ENCODE data around the gene TAS2R14. TPM values are rescaled to one million over a fixed set of nuclear protein-coding genes. Genes with fewer than 3 reads are reported as not detected.

The TAS2R14 gene
- total RNA-seq, 1 donor from 2014 or later = 8.0 TPM

DNA sequence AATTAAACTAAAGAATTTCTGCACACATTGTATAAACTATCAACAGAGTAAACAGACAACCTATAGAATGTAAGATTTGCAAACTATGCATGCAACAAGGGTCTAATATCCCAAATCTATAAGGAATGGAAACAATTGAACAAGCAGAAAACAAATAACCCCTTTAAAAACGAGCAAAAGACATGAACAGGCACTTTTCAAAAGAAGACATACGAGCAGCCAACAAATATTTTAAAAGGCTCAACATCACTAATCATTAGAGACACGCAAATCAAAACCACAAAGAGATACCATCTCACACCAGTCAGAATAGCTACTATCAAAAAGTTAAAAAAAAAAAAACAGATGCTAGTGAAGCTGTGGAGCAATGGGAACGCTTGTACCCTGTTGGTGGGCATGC is 34.4 kb downstream of the TAS2R14 start:
- no peak for DNase-seq (ENCODE audit: low spot score)

DNA sequence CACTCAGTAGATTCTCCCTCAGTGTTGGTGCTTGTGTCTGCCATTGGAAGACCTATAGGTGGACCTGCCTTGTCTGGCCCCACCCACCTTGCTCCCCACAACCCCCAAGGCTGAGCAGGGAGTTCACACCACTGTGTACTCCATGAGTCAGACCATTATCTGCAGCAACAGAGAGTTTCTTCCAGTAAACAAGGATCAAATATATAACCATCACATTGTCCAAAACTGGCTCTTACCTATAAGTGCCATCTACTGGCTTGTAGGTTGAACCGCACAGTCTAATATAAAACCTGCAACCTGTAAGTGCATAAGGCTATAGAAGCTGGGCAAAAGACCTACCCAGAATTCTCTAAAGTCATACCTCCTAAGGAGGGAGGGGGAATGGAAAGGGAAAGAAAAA is 37.6 kb downstream of the TAS2R14 start:
- no peak for DNase-seq (ENCODE audit: low spot score)

- DNase-seq (ENCODE audit: low spot score) = no peak
These were observed 38.1 kb downstream of the TAS2R14 start for GRCh38 chr12:10900972-10901371.

DNA sequence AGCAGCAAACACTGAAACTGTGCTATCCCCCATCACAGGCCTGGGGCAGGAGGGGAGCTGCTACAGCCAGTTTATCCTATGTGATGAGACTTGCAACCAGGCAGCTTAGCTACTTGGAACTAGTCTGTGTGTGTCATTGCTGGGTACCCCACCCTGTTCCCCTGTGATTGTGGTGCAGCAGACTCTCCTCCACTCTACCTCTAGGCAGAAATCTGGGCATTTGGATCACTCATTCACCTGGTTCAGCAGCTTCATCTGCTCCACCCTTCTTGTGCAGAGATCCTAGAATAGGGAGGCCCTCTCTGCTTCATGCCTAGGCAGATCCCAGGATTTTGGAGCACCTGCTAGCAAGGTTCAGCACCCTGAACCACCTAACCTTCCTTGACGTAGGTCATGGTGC is 38.5 kb downstream of the TAS2R14 start:
- no peak for DNase-seq (ENCODE audit: low spot score)

- DNase-seq (ENCODE audit: low spot score) = no peak
These were observed 42.2 kb downstream of the TAS2R14 start for GRCh38 chr12:10896854-10897253.

DNA sequence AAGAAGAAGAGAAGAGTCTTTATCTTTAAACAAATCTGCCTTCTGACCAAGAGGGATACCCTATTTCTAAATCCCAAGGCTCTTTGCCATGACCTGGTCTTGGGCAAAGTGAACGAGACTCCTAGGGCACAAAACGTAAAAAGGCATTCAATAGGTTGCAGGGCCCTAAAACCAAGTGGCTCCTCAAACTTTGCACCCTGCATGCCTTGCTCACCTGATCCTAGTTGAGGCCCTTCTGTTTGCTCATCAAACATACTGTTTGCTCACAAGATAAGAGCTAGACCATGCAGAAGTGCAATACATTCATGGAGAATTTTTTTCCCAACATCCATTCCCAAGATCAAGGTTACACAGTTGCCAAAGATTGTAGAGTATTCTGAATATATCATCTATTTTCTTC is 47.1 kb downstream of the TAS2R14 start:
- no peak for DNase-seq (ENCODE audit: low spot score)

GRCh38 chr12:10889226-10889625 is 49.8 kb downstream of the TAS2R14 start:
- no peak for DNase-seq (ENCODE audit: low spot score)

Other genes with a start within 250 kb of the TAS2R14 start
- 318 TPM for gene YBX3, start 215.9 kb downstream of the TAS2R14 start, total RNA-seq
- gene TAS2R7, start 136.6 kb downstream of the TAS2R14 start, total RNA-seq = not detected
- not detected for gene TAS2R8, start 132.0 kb downstream of the TAS2R14 start, total RNA-seq
- gene TAS2R9, start 129.1 kb downstream of the TAS2R14 start, total RNA-seq = not detected
- gene TAS2R10, start 112.9 kb downstream of the TAS2R14 start, total RNA-seq = 0.62 TPM
- gene PRR4, start 89.8 kb downstream of the TAS2R14 start, total RNA-seq = 7.3 TPM
- gene PRH1, start 55.0 kb downstream of the TAS2R14 start, total RNA-seq = 47.6 TPM
- gene TAS2R13, start 29.7 kb downstream of the TAS2R14 start, total RNA-seq = 7.9 TPM
- not detected for gene PRH2, start 10.0 kb downstream of the TAS2R14 start, total RNA-seq
- gene TAS2R50, start 47.6 kb upstream of the TAS2R14 start, total RNA-seq = 7.2 TPM
- 6.1 TPM for gene TAS2R20, start 59.0 kb upstream of the TAS2R14 start, total RNA-seq
- gene TAS2R19, start 83.4 kb upstream of the TAS2R14 start, total RNA-seq = 14.2 TPM
- gene TAS2R31, start 92.1 kb upstream of the TAS2R14 start, total RNA-seq = 12.2 TPM
- 5.4 TPM for gene TAS2R46, start 123.0 kb upstream of the TAS2R14 start, total RNA-seq
- 3.0 TPM for gene TAS2R43, start 153.1 kb upstream of the TAS2R14 start, total RNA-seq
- gene TAS2R30, start 195.4 kb upstream of the TAS2R14 start, total RNA-seq = 11.8 TPM
- gene SMIM10L1, start 231.9 kb upstream of the TAS2R14 start, total RNA-seq = 7.7 TPM
- gene TAS2R42, start 247.7 kb upstream of the TAS2R14 start, total RNA-seq = not detected